Nephron (organoid): Measurements from ENCODE around the gene NOP16.

Source experiments
- H3K27ac Mint-ChIP-seq, 3 experiments: 2 replicates each; pipeline ENCODE4 v1.8.0; 2020; ENCODE audit warnings: mixed read lengths in 3 of 3, mild to moderate bottlenecking in 2 of 3, moderate library complexity in 1 of 3
- H3K27me3 Mint-ChIP-seq: 2 replicates; pipeline ENCODE4 v1.8.0; 2021; ENCODE audit warnings: low read depth, mild to moderate bottlenecking, moderate library complexity, mixed read lengths
- H3K36me3 Mint-ChIP-seq: 2 replicates; pipeline ENCODE4 v1.8.0; 2020; ENCODE audit warnings: low read depth, mixed read lengths
- H3K4me1 Mint-ChIP-seq: 2 replicates; pipeline ENCODE4 v1.8.0; 2020; ENCODE audit warnings: mixed read lengths
- H3K4me3 Mint-ChIP-seq, 3 experiments: 2 replicates each; pipeline ENCODE4 v1.8.0; 2020; ENCODE audit warnings: mild to moderate bottlenecking in 3 of 3, mixed read lengths in 3 of 3, moderate library complexity in 2 of 3
- H3K9me3 Mint-ChIP-seq: 2 replicates; pipeline ENCODE4 v1.8.0; 2020; ENCODE audit warnings: mixed read lengths
- TF ChIP-seq, protein P1 (sequence below), 3 experiments: fragments of 200-600 bp; sonication (generic); IDR thresholded peaks; one replicate each; pipeline ENCODE4 v1.5.0; 2021; ENCODE audit warnings: antibody characterized with exemption in 3 of 3; ENCODE audit not compliant: unreplicated experiment in 3 of 3

Gene NOP16

DNA sequence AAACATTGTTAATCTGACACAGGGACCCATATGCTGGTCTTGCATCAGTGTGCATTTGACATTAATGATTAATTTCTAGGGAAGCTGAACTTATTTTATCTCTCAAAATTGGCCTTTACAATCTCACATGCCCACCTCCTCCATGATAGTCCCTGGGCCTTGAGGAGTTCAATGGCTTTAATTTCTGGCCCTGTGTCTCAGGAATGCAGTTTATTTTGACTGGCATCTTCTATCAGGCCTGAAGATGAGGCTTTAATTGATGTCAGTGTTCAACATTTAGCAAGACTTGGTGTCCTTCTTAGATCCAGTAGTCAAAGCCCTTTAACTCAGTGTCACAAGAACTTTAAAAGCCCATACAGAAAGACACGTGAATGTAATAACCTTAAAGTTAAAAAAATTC, 38.5 kb upstream of the NOP16 start:
- no peak overlapping the region for H3K4me3 Mint-ChIP-seq
- TF ChIP-seq, protein P1, sequence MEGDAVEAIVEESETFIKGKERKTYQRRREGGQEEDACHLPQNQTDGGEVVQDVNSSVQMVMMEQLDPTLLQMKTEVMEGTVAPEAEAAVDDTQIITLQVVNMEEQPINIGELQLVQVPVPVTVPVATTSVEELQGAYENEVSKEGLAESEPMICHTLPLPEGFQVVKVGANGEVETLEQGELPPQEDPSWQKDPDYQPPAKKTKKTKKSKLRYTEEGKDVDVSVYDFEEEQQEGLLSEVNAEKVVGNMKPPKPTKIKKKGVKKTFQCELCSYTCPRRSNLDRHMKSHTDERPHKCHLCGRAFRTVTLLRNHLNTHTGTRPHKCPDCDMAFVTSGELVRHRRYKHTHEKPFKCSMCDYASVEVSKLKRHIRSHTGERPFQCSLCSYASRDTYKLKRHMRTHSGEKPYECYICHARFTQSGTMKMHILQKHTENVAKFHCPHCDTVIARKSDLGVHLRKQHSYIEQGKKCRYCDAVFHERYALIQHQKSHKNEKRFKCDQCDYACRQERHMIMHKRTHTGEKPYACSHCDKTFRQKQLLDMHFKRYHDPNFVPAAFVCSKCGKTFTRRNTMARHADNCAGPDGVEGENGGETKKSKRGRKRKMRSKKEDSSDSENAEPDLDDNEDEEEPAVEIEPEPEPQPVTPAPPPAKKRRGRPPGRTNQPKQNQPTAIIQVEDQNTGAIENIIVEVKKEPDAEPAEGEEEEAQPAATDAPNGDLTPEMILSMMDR (IDR thresholded peaks at IDR 0.05; ENCODE audit: unreplicated experiment in 3 of 3) = no peak
- H3K27me3 Mint-ChIP-seq = peaks cover 6% of the 10 kb centered on the region
- H3K9me3 Mint-ChIP-seq = peaks cover 6% of the 10 kb centered on the region
- no peaks in the 10 kb centered on the region for H3K36me3 Mint-ChIP-seq
- no peak overlapping the region for H3K27ac Mint-ChIP-seq
- H3K4me1 Mint-ChIP-seq = no peaks in the 10 kb centered on the region

DNA sequence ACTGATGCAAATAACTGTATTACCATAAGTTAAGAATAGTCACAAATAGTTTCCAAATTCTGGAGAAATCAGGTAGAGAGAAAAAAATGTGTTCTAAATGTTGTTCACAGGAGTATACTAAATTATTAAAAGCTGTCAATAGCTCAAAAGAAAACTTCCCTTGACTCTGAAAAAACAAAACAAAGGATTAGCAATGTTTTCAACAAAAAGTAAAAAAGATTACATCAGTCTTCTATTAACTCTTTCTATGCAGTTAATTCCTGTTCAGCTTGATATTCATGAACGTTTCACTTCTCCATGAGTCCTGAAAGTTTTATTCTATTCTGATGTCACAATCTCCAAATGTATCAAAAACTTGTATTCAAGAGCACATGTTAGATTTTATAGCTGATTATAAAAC, 37.4 kb upstream of the NOP16 start:
- peaks cover 6% of the 10 kb centered on the region for H3K27me3 Mint-ChIP-seq
- TF ChIP-seq, protein P1 (IDR thresholded peaks at IDR 0.05; ENCODE audit: unreplicated experiment in 3 of 3) = no peak
- H3K27ac Mint-ChIP-seq = no peak overlapping the region
- no peaks in the 10 kb centered on the region for H3K36me3 Mint-ChIP-seq
- no peaks in the 10 kb centered on the region for H3K4me1 Mint-ChIP-seq
- H3K9me3 Mint-ChIP-seq = peaks cover 12% of the 10 kb centered on the region
- H3K4me3 Mint-ChIP-seq = no peak overlapping the region

DNA sequence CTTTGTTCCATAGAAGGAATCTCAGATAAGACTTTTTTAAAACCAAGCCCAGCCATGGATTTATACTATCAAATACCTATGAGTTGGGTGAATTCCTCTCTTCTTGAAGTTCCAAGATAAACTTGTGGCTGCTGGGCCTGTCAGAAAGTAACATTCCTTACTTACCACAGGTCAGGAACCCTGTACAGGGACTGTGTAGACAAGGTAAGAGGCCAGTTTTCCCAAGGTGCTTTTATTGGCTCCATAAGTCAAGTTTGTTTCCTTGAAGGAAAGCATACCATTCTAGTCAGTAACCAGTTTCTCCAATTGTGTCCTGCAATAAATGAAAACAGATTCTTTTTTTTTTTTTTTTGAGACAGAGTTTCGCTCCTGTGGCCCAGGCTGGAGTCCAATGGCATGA, 36.7 kb upstream of the NOP16 start:
- Mint-ChIP-seq H3K9me3 (peaks cover 16% of the 10 kb centered on the region), H3K27ac (no peak overlapping the region), H3K36me3 (no peaks in the 10 kb centered on the region), H3K4me3 (no peak overlapping the region), H3K27me3 (peaks cover 6% of the 10 kb centered on the region), H3K4me1 (no peaks in the 10 kb centered on the region)
- TF ChIP-seq, protein P1 (IDR thresholded peaks at IDR 0.05; ENCODE audit: unreplicated experiment in 3 of 3) = no peak

DNA sequence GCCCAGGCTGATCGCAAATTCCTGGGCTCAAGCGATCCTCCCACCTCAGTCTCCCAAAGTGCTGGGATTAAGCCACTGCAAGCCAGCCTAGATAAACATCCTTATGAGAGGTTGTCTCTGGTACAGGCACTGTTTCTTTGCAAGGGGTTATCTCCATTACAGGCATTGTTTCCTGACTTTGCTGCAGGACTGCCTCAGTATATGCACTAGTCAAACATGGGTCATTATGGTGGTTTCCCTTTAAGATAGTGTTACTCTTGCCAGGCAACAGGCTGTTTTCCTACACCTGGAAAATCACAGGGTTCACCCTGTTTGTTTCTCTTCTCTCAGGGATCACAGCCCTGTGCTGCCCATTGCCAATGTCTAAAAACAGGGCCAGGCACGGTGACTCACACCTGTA, 35.8 kb upstream of the NOP16 start:
- H3K27ac Mint-ChIP-seq = no peak overlapping the region
- peaks cover 11% of the 10 kb centered on the region for H3K27me3 Mint-ChIP-seq
- H3K4me1 Mint-ChIP-seq = no peaks in the 10 kb centered on the region
- TF ChIP-seq, protein P1 (IDR thresholded peaks at IDR 0.05; ENCODE audit: unreplicated experiment in 3 of 3) = no peak
- H3K4me3 Mint-ChIP-seq = no peak overlapping the region
- no peaks in the 10 kb centered on the region for H3K36me3 Mint-ChIP-seq
- H3K9me3 Mint-ChIP-seq = peaks cover 16% of the 10 kb centered on the region

DNA sequence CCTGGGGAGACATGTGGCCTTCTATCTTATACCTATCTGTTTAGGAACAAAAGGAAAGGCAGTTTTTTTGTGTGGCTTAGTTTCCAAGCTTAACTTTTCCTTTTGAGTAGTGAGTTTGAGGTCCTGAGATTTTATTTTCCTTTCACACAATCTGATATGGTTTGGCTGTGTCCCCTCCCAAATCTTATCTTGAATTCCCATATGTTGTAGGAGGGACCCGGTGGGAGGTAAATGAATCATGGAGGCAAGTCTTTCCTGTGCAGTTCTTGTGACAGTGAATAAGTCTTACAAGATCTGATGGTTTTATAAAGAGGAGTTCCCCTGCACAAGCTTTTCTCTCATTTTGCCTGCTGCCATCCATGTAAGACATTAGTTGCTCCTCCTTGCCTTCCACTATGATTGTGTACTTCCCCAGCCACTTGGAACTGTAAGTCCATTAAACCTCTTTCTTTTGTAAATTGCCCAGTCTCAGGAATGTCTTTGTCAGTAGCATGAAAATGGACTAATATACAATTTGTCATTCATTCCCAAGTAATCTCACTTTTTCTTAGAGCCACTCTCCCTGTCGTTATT, 32.7 kb upstream of the NOP16 start:
- no peaks in the 10 kb centered on the region for H3K36me3 Mint-ChIP-seq

DNA sequence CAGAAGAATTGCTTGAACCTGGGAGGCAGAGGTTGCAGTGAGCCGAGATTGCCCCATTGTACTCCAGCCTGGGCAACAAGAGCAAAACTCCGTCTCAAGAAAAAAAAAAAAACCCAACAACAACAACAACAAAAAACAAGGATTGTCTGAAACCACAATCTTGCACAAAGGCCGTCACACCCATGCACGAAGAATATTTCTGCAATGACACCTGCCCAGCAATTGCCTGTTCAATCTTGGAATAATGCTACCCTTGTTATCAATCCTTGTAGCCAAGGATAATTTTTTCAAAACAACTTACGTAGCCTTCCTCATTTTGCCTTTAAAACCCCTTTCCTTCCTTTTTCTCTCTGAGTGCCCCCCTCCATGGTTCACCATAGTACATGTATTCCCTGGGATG, 31.7 kb upstream of the NOP16 start:
- peaks cover 6% of the 10 kb centered on the region for H3K4me1 Mint-ChIP-seq
- peaks cover 17% of the 10 kb centered on the region for H3K27me3 Mint-ChIP-seq
- H3K9me3 Mint-ChIP-seq = peaks cover 13% of the 10 kb centered on the region
- no peak overlapping the region for H3K27ac Mint-ChIP-seq
- H3K4me3 Mint-ChIP-seq = no peak overlapping the region
- TF ChIP-seq, protein P1 (IDR thresholded peaks at IDR 0.05; ENCODE audit: unreplicated experiment in 3 of 3) = no peak
- H3K36me3 Mint-ChIP-seq = no peaks in the 10 kb centered on the region

More for the DNA sequence above, 32.7 kb upstream of the NOP16 start:
- no peak overlapping the region for H3K27ac Mint-ChIP-seq
- peaks cover 17% of the 10 kb centered on the region for H3K27me3 Mint-ChIP-seq
- TF ChIP-seq, protein P1 (IDR thresholded peaks at IDR 0.05; ENCODE audit: unreplicated experiment in 3 of 3) = no peak
- H3K9me3 Mint-ChIP-seq = peaks cover 16% of the 10 kb centered on the region
- no peaks in the 10 kb centered on the region for H3K4me1 Mint-ChIP-seq
- H3K4me3 Mint-ChIP-seq = no peak overlapping the region
